ENCODE results near the gene ZSCAN10. TPM values are rescaled to one million over a fixed set of nuclear protein-coding genes. Genes with fewer than 3 reads are reported as not detected.

The ZSCAN10 gene
- total RNA-seq, 1 experiment from 2014 or later: 0.76 TPM

DNA sequence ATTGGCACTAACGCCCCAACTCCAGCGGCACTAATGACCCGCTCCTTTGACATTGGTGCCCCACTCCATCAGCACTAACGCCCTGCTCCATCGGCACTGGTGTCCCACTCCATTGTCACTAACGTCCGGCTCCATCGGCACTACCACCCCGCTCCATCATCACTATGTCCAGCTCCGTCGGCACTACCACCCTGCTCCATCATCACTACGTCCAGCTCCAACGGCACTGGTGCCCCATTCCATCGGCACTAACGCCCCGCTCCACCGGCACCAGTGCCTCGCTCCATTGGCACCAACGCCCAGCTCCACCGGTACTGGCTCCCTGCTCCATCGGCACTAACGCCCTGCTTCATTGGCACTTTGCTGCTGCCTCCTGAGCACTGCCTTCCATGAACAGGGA, 43.2 kb upstream of the ZSCAN10 start:
- ChIA-PET CTCF (no interaction called here), RAD21 (ENCODE audit: low non-redundant PET in 1 of 2, low total read pairs in 2 of 2, uncharacterized antibody in 2 of 2, unreplicated experiment in 2 of 2) (no interaction called here), POLR2A (no interaction called here)
- Histone ChIP-seq H3K27ac (ENCODE audit: low read depth, low read length) (no peak overlapping the region), H3K79me2 (ENCODE audit: insufficient read depth, low read length) (no peaks in the 10 kb centered on the region), H3K9ac (ENCODE audit: low read length) (no peak overlapping the region), H4K20me1 (ENCODE audit: insufficient read depth) (no peaks in the 10 kb centered on the region), H3K27me3 (ENCODE audit: insufficient read depth, low read length) (no peaks in the 10 kb centered on the region), H3K36me3 (ENCODE audit: control insufficient read depth in 1 of 2, insufficient read depth in 2 of 2, low read length in 2 of 2) (peaks cover 0 to 3% of the 10 kb centered on the region in 2 experiments; a peak in 1 of 4 replicates), H2AFZ (ENCODE audit: low read depth, low read length, poor library complexity, severe bottlenecking) (no peak overlapping the region), H3K9me2 (ENCODE audit: insufficient read depth) (no peaks in the 10 kb centered on the region), H3K4me3 (replicated peaks in 1 of 2; ENCODE audit: low read depth in 1 of 2, low read length in 2 of 2) (no peak overlapping the region), H3K4me1 (ENCODE audit: control insufficient read depth in 1 of 2, insufficient read depth in 2 of 2, low read length in 2 of 2) (no peaks in the 10 kb centered on the region), H3K4me2 (ENCODE audit: low read length) (no peak overlapping the region), H3K9me3 (ENCODE audit: control insufficient read depth in 1 of 2, insufficient read depth in 1 of 2, low read depth in 1 of 2, low read length in 2 of 2) (no peaks in the 10 kb centered on the region)
- ATAC-seq (no peak), DNase-seq (ENCODE audit: low read depth, low spot score) (no peak)
- TF ChIP-seq, protein P1, sequence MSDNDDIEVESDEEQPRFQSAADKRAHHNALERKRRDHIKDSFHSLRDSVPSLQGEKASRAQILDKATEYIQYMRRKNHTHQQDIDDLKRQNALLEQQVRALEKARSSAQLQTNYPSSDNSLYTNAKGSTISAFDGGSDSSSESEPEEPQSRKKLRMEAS (IDR thresholded peaks at IDR 0.05): no peak
- no peak for TF ChIP-seq CEBPB (IDR thresholded peaks at IDR 0.05; ENCODE audit: low read depth)
- no peak for TF ChIP-seq SIN3A (IDR thresholded peaks at IDR 0.05; ENCODE audit: low read depth)
- no peak for TF ChIP-seq EZH2phosphoT487 (IDR thresholded peaks at IDR 0.05; ENCODE audit: borderline replicate concordance)
- TF ChIP-seq, protein P2, sequence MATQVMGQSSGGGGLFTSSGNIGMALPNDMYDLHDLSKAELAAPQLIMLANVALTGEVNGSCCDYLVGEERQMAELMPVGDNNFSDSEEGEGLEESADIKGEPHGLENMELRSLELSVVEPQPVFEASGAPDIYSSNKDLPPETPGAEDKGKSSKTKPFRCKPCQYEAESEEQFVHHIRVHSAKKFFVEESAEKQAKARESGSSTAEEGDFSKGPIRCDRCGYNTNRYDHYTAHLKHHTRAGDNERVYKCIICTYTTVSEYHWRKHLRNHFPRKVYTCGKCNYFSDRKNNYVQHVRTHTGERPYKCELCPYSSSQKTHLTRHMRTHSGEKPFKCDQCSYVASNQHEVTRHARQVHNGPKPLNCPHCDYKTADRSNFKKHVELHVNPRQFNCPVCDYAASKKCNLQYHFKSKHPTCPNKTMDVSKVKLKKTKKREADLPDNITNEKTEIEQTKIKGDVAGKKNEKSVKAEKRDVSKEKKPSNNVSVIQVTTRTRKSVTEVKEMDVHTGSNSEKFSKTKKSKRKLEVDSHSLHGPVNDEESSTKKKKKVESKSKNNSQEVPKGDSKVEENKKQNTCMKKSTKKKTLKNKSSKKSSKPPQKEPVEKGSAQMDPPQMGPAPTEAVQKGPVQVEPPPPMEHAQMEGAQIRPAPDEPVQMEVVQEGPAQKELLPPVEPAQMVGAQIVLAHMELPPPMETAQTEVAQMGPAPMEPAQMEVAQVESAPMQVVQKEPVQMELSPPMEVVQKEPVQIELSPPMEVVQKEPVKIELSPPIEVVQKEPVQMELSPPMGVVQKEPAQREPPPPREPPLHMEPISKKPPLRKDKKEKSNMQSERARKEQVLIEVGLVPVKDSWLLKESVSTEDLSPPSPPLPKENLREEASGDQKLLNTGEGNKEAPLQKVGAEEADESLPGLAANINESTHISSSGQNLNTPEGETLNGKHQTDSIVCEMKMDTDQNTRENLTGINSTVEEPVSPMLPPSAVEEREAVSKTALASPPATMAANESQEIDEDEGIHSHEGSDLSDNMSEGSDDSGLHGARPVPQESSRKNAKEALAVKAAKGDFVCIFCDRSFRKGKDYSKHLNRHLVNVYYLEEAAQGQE (IDR thresholded peaks at IDR 0.05; ENCODE audit: low read depth): no peak
- TF ChIP-seq EGR1 (IDR thresholded peaks at IDR 0.05; ENCODE audit: low read depth): no peak
- no peak for TF ChIP-seq SP1 (IDR thresholded peaks at IDR 0.05; ENCODE audit: low read depth)
- TF ChIP-seq, protein P3, sequence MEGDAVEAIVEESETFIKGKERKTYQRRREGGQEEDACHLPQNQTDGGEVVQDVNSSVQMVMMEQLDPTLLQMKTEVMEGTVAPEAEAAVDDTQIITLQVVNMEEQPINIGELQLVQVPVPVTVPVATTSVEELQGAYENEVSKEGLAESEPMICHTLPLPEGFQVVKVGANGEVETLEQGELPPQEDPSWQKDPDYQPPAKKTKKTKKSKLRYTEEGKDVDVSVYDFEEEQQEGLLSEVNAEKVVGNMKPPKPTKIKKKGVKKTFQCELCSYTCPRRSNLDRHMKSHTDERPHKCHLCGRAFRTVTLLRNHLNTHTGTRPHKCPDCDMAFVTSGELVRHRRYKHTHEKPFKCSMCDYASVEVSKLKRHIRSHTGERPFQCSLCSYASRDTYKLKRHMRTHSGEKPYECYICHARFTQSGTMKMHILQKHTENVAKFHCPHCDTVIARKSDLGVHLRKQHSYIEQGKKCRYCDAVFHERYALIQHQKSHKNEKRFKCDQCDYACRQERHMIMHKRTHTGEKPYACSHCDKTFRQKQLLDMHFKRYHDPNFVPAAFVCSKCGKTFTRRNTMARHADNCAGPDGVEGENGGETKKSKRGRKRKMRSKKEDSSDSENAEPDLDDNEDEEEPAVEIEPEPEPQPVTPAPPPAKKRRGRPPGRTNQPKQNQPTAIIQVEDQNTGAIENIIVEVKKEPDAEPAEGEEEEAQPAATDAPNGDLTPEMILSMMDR (IDR thresholded peaks at IDR 0.05 in 2 of 3, conservative IDR thresholded peaks at IDR 0.05 in 1 of 3; ENCODE audit: borderline replicate concordance in 1 of 3, insufficient read depth in 1 of 3, low read depth in 2 of 3, low read length in 2 of 3): no peak
- no peak for TF ChIP-seq ZFX (IDR thresholded peaks at IDR 0.05)
- TF ChIP-seq, protein P4, sequence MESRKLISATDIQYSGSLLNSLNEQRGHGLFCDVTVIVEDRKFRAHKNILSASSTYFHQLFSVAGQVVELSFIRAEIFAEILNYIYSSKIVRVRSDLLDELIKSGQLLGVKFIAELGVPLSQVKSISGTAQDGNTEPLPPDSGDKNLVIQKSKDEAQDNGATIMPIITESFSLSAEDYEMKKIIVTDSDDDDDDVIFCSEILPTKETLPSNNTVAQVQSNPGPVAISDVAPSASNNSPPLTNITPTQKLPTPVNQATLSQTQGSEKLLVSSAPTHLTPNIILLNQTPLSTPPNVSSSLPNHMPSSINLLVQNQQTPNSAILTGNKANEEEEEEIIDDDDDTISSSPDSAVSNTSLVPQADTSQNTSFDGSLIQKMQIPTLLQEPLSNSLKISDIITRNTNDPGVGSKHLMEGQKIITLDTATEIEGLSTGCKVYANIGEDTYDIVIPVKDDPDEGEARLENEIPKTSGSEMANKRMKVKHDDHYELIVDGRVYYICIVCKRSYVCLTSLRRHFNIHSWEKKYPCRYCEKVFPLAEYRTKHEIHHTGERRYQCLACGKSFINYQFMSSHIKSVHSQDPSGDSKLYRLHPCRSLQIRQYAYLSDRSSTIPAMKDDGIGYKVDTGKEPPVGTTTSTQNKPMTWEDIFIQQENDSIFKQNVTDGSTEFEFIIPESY (IDR thresholded peaks at IDR 0.05; ENCODE audit: extremely low read depth, insufficient replicate concordance, low read length): no peak
- no peak for TF ChIP-seq POLR2AphosphoS5 (IDR thresholded peaks at IDR 0.05; ENCODE audit: low read depth, low read length)
- TF ChIP-seq POLR2A (IDR thresholded peaks at IDR 0.05; ENCODE audit: borderline replicate concordance, extremely low read depth, insufficient read depth, insufficient read length): no peak
- TF ChIP-seq ELF1 (IDR thresholded peaks at IDR 0.05; ENCODE audit: borderline replicate concordance, low read depth): no peak
- TF ChIP-seq FOSL1 (IDR thresholded peaks at IDR 0.05; ENCODE audit: low read depth): no peak
- no peak for TF ChIP-seq YY1 (IDR thresholded peaks at IDR 0.05; ENCODE audit: extremely low read depth, insufficient replicate concordance, low read depth, low read length)
- TF ChIP-seq TCF7L2 (IDR thresholded peaks at IDR 0.05; ENCODE audit: borderline replicate concordance, extremely low read depth, insufficient read depth, insufficient read length): no peak
- intact Hi-C loops (cut with micrococcal nuclease): no loop called here
- BruUV-seq (replicated peaks): no TSS peak

Data from HCT116 (cell line).